ENCODE results near the gene PRELP.

DNA sequence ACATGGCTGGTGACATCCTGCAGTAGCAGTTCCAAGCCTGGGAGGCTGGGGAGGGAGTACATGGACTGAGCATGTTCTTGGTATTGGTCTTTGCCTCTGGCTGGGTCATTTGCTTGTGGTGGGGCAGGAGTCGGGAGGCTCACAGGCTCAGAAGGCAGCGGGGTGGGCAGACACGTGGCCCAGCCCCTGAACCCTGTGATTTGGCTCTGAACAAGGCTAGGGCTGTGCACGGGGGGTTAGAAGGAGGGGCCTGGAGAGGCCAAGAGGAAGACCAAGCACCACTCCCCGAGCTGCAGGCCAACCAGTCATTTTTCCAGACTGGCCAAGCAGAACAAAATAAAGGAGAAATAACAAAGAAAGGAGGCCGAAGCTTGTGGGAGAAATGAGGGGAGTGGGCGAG, 9.7 kb upstream of the PRELP start:
- no peak for TF ChIP-seq EZH2 (IDR thresholded peaks at IDR 0.05; ENCODE audit: borderline replicate concordance, low read length)
- no peak for TF ChIP-seq CTCF (conservative IDR thresholded peaks at IDR 0.05 in 1 of 2, IDR thresholded peaks at IDR 0.05 in 1 of 2; ENCODE audit: extremely low read depth in 1 of 2, insufficient read depth in 1 of 2, low read depth in 1 of 2, low read length in 2 of 2)
